SKM-1 treated with dmso at 0.1 percent for 144 hours (cell line): ENCODE results near the gene IFIT3.

ENCODE experiments used
- DNase-seq: peaks from one replicate; lab custom pipeline; 2025; ENCODE audit not compliant: unreplicated experiment; lab: John Stamatoyannopoulos, UW

IFIT3 gene

GRCh38 chr10:89389254-89389653, 61.5 kb downstream of the IFIT3 start:
- DNase-seq, result no peak
